HG03135 (cell line): ENCODE data around the gene PHF2.

Experiments used
- ATAC-seq: cut with Tn5 transposase; IDR thresholded peaks from one replicate; pipeline ENCODE4 v1.9.1; 2021; ENCODE audit warnings: mild to moderate bottlenecking, moderate library complexity; ENCODE audit not compliant: unreplicated experiment

Gene PHF2

GRCh38 chr9:93576258-93577077, at the start of gene PHF2:
Gene PHF2, plus strand, starts transcription at chr9:93576584. Its CDS starts 190 bp downstream, at chr9:93576774.
- no peak for ATAC-seq

- no peak for ATAC-seq
Observed at GRCh38 chr9:93531374-93531773, 45.0 kb upstream of the PHF2 start.

- ATAC-seq, result no peak
Observed at GRCh38 chr9:93532141-93532540, 44.2 kb upstream of the PHF2 start.

- no peak for ATAC-seq
Observed at GRCh38 chr9:93533863-93534262, 42.5 kb upstream of the PHF2 start.

GRCh38 chr9:93536167-93536566, 40.2 kb upstream of the PHF2 start:
- ATAC-seq, result no peak

- ATAC-seq, result no peak
Observed at GRCh38 chr9:93536874-93537273, 39.5 kb upstream of the PHF2 start.

- no peak for ATAC-seq
Observed at GRCh38 chr9:93540305-93540704, 36.1 kb upstream of the PHF2 start.

- no peak for ATAC-seq
Observed at GRCh38 chr9:93541005-93541404, 35.4 kb upstream of the PHF2 start.

- ATAC-seq, result no peak
Observed at GRCh38 chr9:93541581-93542349, 34.6 kb upstream of the PHF2 start.

- no peak for ATAC-seq
Observed at GRCh38 chr9:93543117-93543516, 33.3 kb upstream of the PHF2 start.

- ATAC-seq, result no peak
Observed at GRCh38 chr9:93546356-93546755, 30.0 kb upstream of the PHF2 start.

GRCh38 chr9:93549611-93550010, 26.8 kb upstream of the PHF2 start:
- no peak for ATAC-seq

- ATAC-seq, result no peak
Observed at GRCh38 chr9:93552923-93553322, 23.5 kb upstream of the PHF2 start.

GRCh38 chr9:93555370-93555769, 21.0 kb upstream of the PHF2 start:
- no peak for ATAC-seq

GRCh38 chr9:93557366-93558137, 18.8 kb upstream of the PHF2 start:
- no peak for ATAC-seq

GRCh38 chr9:93558503-93558902, 17.9 kb upstream of the PHF2 start:
- no peak for ATAC-seq

- ATAC-seq, result no peak
Observed at GRCh38 chr9:93560991-93561390, 15.4 kb upstream of the PHF2 start.

- ATAC-seq, result no peak
Observed at GRCh38 chr9:93562157-93562556, 14.2 kb upstream of the PHF2 start.

GRCh38 chr9:93565089-93565488, 11.3 kb upstream of the PHF2 start:
- ATAC-seq, result no peak

- peak; percentile 83 for ATAC-seq
Observed at GRCh38 chr9:93566408-93567270, 9.7 kb upstream of the PHF2 start.
